Dermis microvascular lymphatic vessel endothelial cell (primary cell): ENCODE results near the gene SCGB3A2. TPM values are rescaled to one million over a fixed set of nuclear protein-coding genes. Genes with fewer than 3 reads are reported as not detected.

ENCODE experiments used
- DNase-seq, 2 donors: peaks; one replicate each; pipeline versions ENCODE4 v3.0.0 to v3.0.0-alpha.2; 2010; ENCODE audit warnings: low read depth in 2 of 2
- total RNA-seq: library from RNA; depleted of rRNA; stranded (reverse); fragments of >200 nt; gene quantifications from 2 replicates; pipeline ENCODE4 v1.2.1, GENCODE V29; 2014

Gene SCGB3A2
- total RNA-seq = not detected in 2 replicates

GRCh38 chr5:147878066-147878759 is at the start of gene SCGB3A2:
SCGB3A2 (plus strand) TSS chr5:147878711; CDS start chr5:147878804, 93 bp downstream.
- DNase-seq = no peak

GRCh38 chr5:147830035-147830434 is 48.5 kb upstream of the SCGB3A2 start:
- DNase-seq = no peak

GRCh38 chr5:147831465-147831864 is 47.0 kb upstream of the SCGB3A2 start, which contains the start of gene SPINK1:
SPINK1 (minus strand) TSS chr5:147831671; CDS start chr5:147831577, 94 bp downstream.
- no peak for DNase-seq

- no peak for DNase-seq
These were observed 46.0 kb upstream of the SCGB3A2 start for GRCh38 chr5:147832541-147832940.

- no peak for DNase-seq
These were observed 43.1 kb upstream of the SCGB3A2 start for GRCh38 chr5:147835386-147835798.

- DNase-seq = no peak
These were observed 42.1 kb upstream of the SCGB3A2 start for GRCh38 chr5:147836439-147836838.

- no peak for DNase-seq
These were observed 35.6 kb upstream of the SCGB3A2 start for GRCh38 chr5:147842869-147843268.

GRCh38 chr5:147844846-147845245 is 33.7 kb upstream of the SCGB3A2 start:
- DNase-seq = no peak

- DNase-seq = no peak
These were observed 32.9 kb upstream of the SCGB3A2 start for GRCh38 chr5:147845618-147846017.

- DNase-seq = no peak
These were observed 29.3 kb upstream of the SCGB3A2 start for GRCh38 chr5:147849226-147849625.

GRCh38 chr5:147851578-147851977 is 26.9 kb upstream of the SCGB3A2 start:
- no peak for DNase-seq

GRCh38 chr5:147852365-147852764 is 26.1 kb upstream of the SCGB3A2 start:
- no peak for DNase-seq

- DNase-seq = peak in 1 of 2 donors; percentile 24
These were observed 25.0 kb upstream of the SCGB3A2 start for GRCh38 chr5:147853372-147853987.

- DNase-seq = no peak
These were observed 24.2 kb upstream of the SCGB3A2 start for GRCh38 chr5:147854331-147854730.

GRCh38 chr5:147854894-147855773 is 23.4 kb upstream of the SCGB3A2 start:
- DNase-seq = no peak

- no peak for DNase-seq
These were observed 22.8 kb upstream of the SCGB3A2 start for GRCh38 chr5:147855774-147856069.

GRCh38 chr5:147856801-147857200 is 21.7 kb upstream of the SCGB3A2 start:
- no peak for DNase-seq

GRCh38 chr5:147857302-147858129 is 21.0 kb upstream of the SCGB3A2 start:
- DNase-seq = peak; percentile 52 to 63

- no peak for DNase-seq
These were observed 19.9 kb upstream of the SCGB3A2 start for GRCh38 chr5:147858565-147858964.

GRCh38 chr5:147859962-147860640 is 18.4 kb upstream of the SCGB3A2 start:
- no peak for DNase-seq

GRCh38 chr5:147860641-147861025 is 17.9 kb upstream of the SCGB3A2 start:
- DNase-seq = no peak
